ENCODE results near the gene SAMD4B.
"Not testable (repeated sequence)": the region's sequence is repeated elsewhere in the genome, so short reads cannot be mapped to it uniquely, and the experiment has no call there.

Gene SAMD4B

GRCh38 chr19:39314016-39314728, 28.0 kb upstream of the SAMD4B start:
- DNase-seq, result no peak

DNA sequence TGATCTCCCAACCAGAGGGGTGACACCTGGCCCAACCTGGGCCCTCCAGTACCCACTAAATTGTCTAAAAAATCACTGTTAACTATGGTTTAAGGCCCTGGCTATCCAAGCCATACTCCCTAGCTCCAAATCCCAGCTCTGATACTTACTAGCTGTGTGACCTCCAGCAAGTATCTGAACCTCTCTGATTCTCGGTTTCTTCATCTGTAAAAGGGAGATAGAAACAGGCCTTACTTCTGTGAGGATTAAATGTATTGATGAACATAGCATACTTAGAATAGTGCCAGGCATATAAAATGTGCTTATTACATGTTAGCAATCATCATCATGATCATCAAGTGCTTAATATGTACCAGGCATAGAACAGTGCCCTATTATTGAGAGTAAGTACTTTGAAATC, 26.3 kb upstream of the SAMD4B start:
- no peak for DNase-seq

GRCh38 chr19:39316627-39317321, 25.4 kb upstream of the SAMD4B start:
- DNase-seq, result no peak

- DNase-seq, result no peak
Measured at GRCh38 chr19:39317476-39317875, 24.7 kb upstream of the SAMD4B start.

GRCh38 chr19:39318071-39318470, 24.1 kb upstream of the SAMD4B start:
- no peak for DNase-seq

GRCh38 chr19:39318690-39319089, 23.5 kb upstream of the SAMD4B start:
- DNase-seq, result no peak

DNA sequence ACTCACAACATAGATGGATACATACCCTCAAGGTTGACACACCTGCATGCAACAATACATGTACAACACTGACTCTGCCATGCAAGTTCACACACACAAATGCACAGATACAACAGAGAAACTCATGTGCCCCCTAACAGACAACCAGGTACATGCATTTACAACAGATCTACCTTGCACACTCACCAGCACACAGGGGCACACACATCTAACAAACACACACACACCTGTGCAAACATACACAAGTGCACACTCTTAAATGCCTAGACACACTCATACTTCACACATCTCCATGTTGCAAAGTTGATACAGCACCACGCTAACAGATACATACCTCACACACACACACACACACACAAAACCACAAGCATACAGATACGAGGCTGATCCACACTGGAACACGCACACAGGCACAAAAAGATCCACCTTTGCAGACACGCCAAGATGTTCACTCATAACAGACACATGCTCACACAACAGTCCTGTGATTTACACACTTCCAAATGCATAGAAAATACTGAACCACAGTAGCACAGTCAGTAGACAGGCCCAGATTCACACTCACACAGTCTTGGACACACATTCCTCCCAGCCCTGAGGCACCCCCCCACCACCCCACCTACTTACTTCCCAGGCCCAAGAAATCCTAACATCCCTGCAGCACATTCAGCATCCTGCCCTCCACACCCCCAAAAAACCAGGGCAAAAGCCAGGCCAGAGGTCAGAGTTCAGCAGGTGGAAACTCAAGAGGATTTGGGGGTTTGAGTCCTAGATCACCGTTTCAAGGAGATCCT, 22.9 kb upstream of the SAMD4B start:
- no peak for DNase-seq

- no peak for DNase-seq
Measured at GRCh38 chr19:39319892-39320248, 22.4 kb upstream of the SAMD4B start.

GRCh38 chr19:39321117-39321831, 20.9 kb upstream of the SAMD4B start:
- DNase-seq, result no peak

DNA sequence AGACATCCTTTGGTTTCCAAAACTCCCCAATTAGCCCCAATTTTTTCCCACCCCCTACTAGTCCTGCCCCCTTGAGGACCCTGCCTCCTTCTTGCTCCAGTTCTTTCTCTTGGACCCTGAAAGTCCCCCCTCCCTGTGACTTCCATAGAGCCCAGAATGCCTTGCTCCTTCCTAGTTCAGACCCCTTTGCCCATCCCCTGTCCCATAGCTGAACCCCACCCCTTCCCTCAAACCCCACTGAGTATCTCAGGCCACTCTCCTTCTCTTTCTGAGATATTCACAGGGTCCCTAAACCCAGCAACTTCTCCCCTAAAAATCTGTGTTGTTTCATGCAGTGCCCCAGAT, 20.4 kb upstream of the SAMD4B start:
- DNase-seq, result no peak

- DNase-seq, result no peak
Measured at GRCh38 chr19:39324242-39324842, 17.9 kb upstream of the SAMD4B start.

- DNase-seq, result no peak
Measured at GRCh38 chr19:39325778-39326665, 16.2 kb upstream of the SAMD4B start.

DNA sequence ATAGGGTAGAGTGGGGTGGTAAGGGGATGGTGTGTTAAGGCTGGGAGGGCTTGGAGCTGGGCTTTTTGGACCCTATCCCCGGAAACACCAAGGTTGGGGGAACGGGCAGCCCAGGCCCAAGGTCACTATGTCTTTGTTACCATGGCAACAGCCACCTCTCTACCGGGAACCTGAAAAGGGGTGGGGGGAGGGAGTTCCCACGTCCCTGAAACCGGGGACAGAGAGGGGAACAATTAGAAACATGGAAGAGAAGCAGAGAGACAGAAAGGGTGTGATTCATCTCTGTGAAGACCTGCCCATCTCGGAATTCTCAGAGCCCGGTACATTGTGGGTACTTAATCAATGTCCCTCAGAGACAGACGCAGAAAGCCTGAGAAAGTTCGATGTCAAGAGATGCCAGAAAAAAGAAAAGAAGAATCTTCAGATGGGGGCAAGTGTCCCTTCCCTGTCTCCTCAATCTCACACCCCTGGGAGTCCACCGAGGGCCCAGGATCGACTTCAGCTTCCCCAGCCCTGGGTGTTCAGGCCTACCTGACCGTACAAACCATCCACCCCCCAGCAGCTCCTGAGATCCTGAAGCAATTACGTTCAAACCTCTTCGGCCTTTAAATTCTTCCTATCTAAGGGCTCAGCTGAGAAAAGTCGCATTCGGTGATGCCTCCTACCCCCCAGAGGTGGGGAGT, 14.7 kb upstream of the SAMD4B start:
- DNase-seq, result no peak

DNA sequence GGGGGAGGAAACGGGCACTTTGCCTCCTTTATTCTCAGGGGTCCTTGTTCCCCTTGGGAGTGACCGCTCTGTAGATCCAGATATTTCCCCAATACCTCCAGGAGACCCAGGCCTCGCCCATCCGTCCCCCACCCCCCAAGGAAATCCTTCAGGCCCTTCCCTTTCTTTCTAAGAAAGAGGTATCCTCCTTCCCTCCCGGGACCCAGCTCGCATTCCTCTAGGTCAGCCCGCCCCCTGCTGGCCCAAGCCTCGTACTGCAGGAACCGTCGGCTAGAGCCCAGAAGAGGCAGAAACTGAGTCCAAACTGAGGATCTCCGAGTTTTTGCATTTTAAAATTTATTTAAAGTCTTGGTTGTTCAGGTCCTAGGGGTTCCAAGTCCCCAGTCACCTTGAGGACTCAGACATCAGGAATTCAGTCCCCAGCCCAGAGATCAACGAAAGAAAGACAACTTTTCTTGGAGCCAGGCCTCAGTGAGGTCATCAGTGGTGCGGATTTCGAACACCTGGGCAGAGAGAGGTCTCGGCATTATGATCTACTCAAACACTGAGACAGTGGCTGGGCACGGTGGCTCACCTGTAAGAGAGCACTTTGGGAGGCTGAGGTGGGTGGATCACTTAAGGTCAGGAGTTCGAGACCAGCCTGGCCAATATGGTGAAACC, 14.0 kb upstream of the SAMD4B start:
- DNase-seq, result peak; percentile 59 to 83 (median 71)

- DNase-seq, result no peak
Measured at GRCh38 chr19:39329948-39330347, 12.3 kb upstream of the SAMD4B start.

DNA sequence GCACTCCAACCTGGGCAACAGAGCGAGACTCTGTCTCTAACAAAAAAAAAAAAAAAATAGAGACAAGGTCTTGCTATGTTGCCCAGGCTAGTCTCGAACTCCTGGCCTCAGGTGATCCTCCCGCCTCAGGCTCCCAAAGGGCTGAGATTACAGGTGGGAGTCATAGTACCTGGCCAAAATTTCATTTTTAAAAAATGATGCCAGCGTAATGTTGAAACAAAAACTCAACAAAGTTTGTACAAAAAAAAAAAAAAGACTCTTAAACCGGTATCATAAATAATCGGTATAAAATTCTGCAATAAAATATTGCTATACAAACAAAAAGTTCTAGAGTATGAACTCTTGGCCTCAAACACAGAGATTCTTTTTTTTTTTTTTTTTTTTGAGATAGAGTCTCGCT, 9.9 kb upstream of the SAMD4B start:
- no peak for DNase-seq

GRCh38 chr19:39332738-39333137, 9.5 kb upstream of the SAMD4B start:
- not testable (repeated sequence) for DNase-seq

DNA sequence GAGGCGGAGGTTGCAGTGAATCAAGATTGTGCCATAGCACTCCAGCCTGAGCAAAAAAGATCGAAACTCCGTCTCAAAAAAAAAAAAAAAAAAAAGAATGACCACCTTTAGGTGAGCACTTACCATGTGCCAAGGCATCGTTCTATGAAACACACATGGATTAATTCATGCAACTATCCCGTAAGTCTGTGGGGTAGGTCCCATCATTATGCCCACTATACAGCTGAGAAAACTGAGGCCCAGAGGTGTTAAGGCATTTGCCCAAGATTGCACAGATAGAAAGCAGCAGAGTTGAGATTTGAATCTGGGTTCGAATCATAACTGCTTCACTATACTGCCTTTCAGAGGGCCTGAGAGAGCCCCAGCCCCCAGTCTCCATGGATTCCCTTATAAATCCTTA, 8.7 kb upstream of the SAMD4B start:
- no peak for DNase-seq

GRCh38 chr19:39334444-39334976, 7.7 kb upstream of the SAMD4B start:
- DNase-seq, result no peak

DNA sequence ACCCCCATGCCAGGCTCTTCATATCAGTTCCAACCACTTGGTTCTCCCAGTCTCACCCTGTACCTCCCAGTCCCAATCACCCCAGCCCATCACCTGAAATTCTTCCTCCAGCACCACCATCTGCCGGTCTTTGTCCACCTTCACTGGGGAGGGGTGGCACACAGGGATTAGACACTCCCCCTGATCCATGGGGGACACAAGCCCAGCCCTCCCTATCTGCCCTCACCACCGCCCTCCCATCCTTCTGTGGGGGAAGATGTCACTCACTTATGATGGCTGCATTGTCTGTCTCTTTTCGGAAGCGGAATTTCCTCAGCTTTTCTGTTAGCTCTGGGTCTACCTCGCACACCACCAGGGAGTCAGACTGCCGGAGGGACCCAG, 7.1 kb upstream of the SAMD4B start:
- no peak for DNase-seq

DNA sequence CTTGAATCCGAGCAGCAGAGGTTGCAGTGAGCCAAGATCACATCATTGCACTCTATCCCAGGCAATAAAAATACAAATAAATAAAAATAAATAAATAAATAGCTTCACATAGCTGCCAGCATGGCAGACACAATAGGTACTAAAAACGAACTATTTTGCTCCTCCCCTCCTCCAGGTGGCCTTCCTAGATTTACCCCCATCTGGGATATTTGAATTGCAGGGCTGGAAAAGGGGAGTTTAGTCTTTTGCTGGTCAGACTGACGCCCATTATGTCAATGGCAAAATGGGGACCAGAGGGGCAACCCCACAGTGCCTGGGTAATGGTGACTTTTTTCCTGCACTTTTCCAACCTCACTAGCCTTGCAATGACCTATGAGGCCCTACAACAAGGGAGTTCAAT, 5.7 kb upstream of the SAMD4B start:
- no peak for DNase-seq

Data from activated CD4-positive, CD25-positive, alpha-beta regulatory T cell (primary cell).